Measurements from ENCODE around the gene UQCRQ.

DNA sequence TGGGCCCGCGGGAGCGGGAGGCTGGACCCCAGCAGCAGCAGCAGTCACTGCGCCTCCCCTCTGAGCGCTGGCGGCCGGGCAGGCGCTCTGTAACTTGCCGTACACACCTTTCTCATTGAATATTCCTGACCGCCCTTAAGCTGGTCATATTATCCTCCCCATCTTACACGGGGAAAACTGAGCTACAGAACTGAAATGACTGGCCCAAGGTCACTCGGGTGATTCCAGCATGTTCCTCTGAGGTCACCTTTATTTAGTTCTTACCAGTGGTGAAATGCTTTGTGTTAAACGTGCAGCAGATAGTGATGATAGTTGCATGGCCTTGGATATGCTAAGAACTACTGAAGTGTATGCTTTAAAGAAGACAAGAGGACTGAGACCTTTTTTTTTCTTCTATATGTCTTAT lies 607 bp downstream of the UQCRQ start:
- TF ChIP-seq, protein P1, sequence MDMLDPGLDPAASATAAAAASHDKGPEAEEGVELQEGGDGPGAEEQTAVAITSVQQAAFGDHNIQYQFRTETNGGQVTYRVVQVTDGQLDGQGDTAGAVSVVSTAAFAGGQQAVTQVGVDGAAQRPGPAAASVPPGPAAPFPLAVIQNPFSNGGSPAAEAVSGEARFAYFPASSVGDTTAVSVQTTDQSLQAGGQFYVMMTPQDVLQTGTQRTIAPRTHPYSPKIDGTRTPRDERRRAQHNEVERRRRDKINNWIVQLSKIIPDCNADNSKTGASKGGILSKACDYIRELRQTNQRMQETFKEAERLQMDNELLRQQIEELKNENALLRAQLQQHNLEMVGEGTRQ (IDR thresholded peaks at IDR 0.05; ENCODE audit: borderline replicate concordance, low read depth, low read length), result no peak
- TF ChIP-seq SIN3A (IDR thresholded peaks at IDR 0.05; ENCODE audit: borderline replicate concordance, low read depth, low read length) (no peak), SMC3 (IDR thresholded peaks at IDR 0.05; ENCODE audit: low read depth, low read length) (no peak)
- TF ChIP-seq, protein P2, sequence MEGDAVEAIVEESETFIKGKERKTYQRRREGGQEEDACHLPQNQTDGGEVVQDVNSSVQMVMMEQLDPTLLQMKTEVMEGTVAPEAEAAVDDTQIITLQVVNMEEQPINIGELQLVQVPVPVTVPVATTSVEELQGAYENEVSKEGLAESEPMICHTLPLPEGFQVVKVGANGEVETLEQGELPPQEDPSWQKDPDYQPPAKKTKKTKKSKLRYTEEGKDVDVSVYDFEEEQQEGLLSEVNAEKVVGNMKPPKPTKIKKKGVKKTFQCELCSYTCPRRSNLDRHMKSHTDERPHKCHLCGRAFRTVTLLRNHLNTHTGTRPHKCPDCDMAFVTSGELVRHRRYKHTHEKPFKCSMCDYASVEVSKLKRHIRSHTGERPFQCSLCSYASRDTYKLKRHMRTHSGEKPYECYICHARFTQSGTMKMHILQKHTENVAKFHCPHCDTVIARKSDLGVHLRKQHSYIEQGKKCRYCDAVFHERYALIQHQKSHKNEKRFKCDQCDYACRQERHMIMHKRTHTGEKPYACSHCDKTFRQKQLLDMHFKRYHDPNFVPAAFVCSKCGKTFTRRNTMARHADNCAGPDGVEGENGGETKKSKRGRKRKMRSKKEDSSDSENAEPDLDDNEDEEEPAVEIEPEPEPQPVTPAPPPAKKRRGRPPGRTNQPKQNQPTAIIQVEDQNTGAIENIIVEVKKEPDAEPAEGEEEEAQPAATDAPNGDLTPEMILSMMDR (IDR thresholded peaks at IDR 0.05), result no peak

Measured in SK-N-SH (cell line).